Body of pancreas (tissue), 4 donors: ENCODE data around the gene BBX.

ENCODE experiments used
- POLR2A ChIP-seq, 3 donors: fragments of 450-650 bp; IDR thresholded peaks; one replicate each; pipeline ENCODE4 v1.6.1; 2016; ENCODE audit warnings: antibody characterized with exemption in 3 of 3, mild to moderate bottlenecking in 2 of 3
- TF ChIP-seq, protein P1 (sequence below), 7 experiments: fragments of 450-650 bp in 4 of 7; fragments of 200-600 bp in 3 of 7; sonication (generic) in 3 of 7; IDR thresholded peaks; one replicate each; pipeline ENCODE4 v1.5.1; 2016 to 2019; ENCODE audit warnings: antibody characterized with exemption in 7 of 7

DNA sequence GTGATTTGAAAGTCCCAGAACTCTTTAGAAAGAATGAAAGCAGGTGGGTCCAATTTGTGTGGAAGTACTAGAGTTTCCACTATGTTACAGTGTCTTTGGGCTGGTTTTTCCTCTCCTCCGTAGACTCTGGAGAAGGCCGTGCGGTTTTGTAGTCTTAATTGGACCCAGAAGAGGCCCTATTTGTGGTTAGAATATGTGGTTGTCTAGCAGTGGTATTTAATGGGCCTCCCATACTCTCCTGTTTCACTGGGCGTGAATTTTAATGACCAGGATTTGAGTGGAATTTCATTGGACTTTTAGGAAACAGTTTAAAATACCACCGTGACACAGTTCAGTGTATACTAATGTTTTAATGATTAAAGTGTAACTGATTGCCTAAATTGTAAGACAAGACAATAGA, 182.3 kb downstream of the BBX start:
- TF ChIP-seq, protein P1, sequence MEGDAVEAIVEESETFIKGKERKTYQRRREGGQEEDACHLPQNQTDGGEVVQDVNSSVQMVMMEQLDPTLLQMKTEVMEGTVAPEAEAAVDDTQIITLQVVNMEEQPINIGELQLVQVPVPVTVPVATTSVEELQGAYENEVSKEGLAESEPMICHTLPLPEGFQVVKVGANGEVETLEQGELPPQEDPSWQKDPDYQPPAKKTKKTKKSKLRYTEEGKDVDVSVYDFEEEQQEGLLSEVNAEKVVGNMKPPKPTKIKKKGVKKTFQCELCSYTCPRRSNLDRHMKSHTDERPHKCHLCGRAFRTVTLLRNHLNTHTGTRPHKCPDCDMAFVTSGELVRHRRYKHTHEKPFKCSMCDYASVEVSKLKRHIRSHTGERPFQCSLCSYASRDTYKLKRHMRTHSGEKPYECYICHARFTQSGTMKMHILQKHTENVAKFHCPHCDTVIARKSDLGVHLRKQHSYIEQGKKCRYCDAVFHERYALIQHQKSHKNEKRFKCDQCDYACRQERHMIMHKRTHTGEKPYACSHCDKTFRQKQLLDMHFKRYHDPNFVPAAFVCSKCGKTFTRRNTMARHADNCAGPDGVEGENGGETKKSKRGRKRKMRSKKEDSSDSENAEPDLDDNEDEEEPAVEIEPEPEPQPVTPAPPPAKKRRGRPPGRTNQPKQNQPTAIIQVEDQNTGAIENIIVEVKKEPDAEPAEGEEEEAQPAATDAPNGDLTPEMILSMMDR (IDR thresholded peaks at IDR 0.05) = no peak
- no peak for TF ChIP-seq POLR2A (IDR thresholded peaks at IDR 0.05)
